Kidney (tissue), 14 donors: ENCODE results near the gene TOMM22. TPM values are rescaled to one million over a fixed set of nuclear protein-coding genes. Genes with fewer than 3 reads are reported as not detected.

Source experiments
- DNase-seq, 5 donors: peaks; one replicate each; pipeline ENCODE4 v3.0.0-alpha.2; 2013 to 2020
- FAIRE-seq: peaks from 2 replicates; lab custom pipeline; 2012; peaks lifted over from hg19 to GRCh38; lab: Jason Lieb, UNC
- H3K27ac ChIP-seq, 2 donors: one replicate each; pipeline ENCODE4 v1.7.0; 2013; ENCODE audit warnings: low read depth in 2 of 2, low read length in 2 of 2, inconsistent platforms in 1 of 2
- H3K27me3 ChIP-seq: one replicate; pipeline ENCODE4 v1.7.1; 2013; ENCODE audit warnings: low read length, inconsistent platforms; ENCODE audit not compliant: control insufficient read depth, insufficient read depth
- H3K36me3 ChIP-seq, 3 donors: one replicate each; pipeline versions ENCODE4 v1.7.0 to v1.7.1; 2013; ENCODE audit warnings: low read length in 3 of 3, control low read depth in 1 of 3, inconsistent platforms in 1 of 3; ENCODE audit not compliant: insufficient read depth in 3 of 3, control insufficient read depth in 2 of 3
- H3K4me1 ChIP-seq, 3 donors: one replicate each; pipeline versions ENCODE4 v1.7.0 to v1.7.1; 2013; ENCODE audit warnings: low read length in 3 of 3, inconsistent platforms in 1 of 3, low read depth in 1 of 3; ENCODE audit not compliant: control insufficient read depth in 2 of 3, insufficient read depth in 2 of 3
- H3K4me3 ChIP-seq, 3 donors: one replicate each; pipeline versions ENCODE4 v1.7.0 to v1.8.1; 2013; ENCODE audit warnings: low read length in 3 of 3, control low read depth in 1 of 3, inconsistent platforms in 1 of 3
- H3K9ac ChIP-seq, 3 donors: one replicate each; pipeline versions ENCODE4 v1.7.0 to v1.7.1; 2013; ENCODE audit warnings: low read length in 3 of 3, control low read depth in 1 of 3, inconsistent platforms in 1 of 3
- H3K9me3 ChIP-seq, 3 donors: one replicate each; pipeline versions ENCODE4 v1.7.0 to v1.7.1; 2013; ENCODE audit warnings: low read length in 3 of 3, control low read depth in 1 of 3, inconsistent platforms in 1 of 3; ENCODE audit not compliant: control insufficient read depth in 2 of 3, insufficient read depth in 1 of 3
- CTCF ChIP-seq: IDR thresholded peaks from 3 replicates; pipeline ENCODE4 v1.5.1; 2012; ENCODE audit warnings: mild to moderate bottlenecking, moderate library complexity, borderline replicate concordance; ENCODE audit not compliant: insufficient read depth; ENCODE audit errors: extremely low read depth
- intact Hi-C: fragments of 100-400 bp; cut with DNase I; formaldehyde crosslinking; loops from one replicate; pipeline ENCODE4 v1.11.1; 2022
- polyA plus RNA-seq: library from polyadenylated mRNA; stranded (reverse); fragments of 350-450 nt; fragmentation: Illumina TruSeq; extraction: RNeasy Lipid Tissue Mini Kit (QIAGEN cat#74804); gene quantifications from one replicate; pipeline ENCODE4 v1.2.3, GENCODE V29; 2014; ENCODE audit warnings: low read depth, low replicate concordance; ENCODE audit not compliant: insufficient read depth
- total RNA-seq: library from RNA; stranded (reverse); fragmentation: NEBNext Ultra II Directional; extraction: Animal tissue kit (Norgen Biotek cat#: 25700); gene quantifications from one replicate; pipeline ENCODE4 v1.2.1, GENCODE V29; 2021
- donor health status: control.
- donor health status: control.
- donor health status: control.
- donor health status: control.
- donor health status: control.
- donor health status: DM: yes; HTN: yes; CAD: no.
- donor health status: Normal renal cell carcinoma (clear cell type).

The TOMM22 gene
- total and polyA plus RNA-seq, 2 donors from 2014 or later: 55.0 to 103 TPM

DNA sequence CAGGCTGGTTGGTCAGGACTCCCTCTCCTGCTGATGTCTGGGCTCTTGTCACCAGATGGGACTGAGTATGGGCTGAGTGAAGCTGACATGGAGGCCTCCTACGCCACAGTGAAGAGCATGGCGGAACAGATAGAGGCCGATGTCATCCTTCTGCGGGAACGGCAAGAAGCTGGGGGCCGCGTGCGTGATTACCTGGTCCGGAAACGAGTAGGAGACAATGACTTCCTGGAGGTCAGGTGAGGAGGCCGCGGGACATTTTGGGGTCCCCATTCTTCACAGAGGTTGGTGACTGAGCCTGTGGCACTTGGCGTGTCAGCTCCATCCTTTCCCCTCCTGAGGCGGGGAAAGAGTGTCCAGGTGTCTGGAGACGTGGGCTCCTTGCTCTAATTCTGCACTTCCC is 34.1 kb downstream of the TOMM22 start:
- H3K27ac ChIP-seq: no peak overlapping the region
- no peak overlapping the region for H3K9ac ChIP-seq
- intact Hi-C loops: no loop called here
- DNase-seq (peak in 1 of 5 donors; percentile 26), FAIRE-seq (no peak)
- no peak overlapping the region for H3K4me3 ChIP-seq
- peaks cover 0 to 12% (median 0%) of the 10 kb centered on the region in 3 donors for H3K4me1 ChIP-seq
- H3K27me3 ChIP-seq: no peaks in the 10 kb centered on the region
- peaks cover 2 to 24% (median 12%) of the 10 kb centered on the region in 3 donors for H3K36me3 ChIP-seq
- H3K9me3 ChIP-seq: no peaks in the 10 kb centered on the region
- no peak for TF ChIP-seq CTCF

DNA sequence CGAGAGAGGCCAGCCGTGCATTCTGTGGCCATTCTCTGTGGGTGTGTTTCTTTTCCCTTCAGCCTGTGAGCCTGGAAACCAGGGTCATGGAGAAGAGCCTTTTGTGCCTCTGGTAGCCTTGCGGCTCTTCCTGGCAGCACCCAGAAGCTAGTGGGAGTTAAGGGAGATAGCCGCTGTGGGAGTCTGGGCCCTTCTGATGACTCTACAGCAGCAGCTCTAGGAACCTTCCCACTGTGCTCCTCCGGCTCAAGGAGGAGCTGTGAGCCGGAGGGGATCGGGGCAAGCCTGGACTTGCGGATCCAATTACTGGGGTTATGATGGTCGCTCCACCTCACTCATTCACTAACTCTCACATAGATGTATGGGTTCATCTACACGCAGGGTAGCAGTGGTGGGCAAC is 34.5 kb downstream of the TOMM22 start:
- peaks cover 0 to 12% (median 0%) of the 10 kb centered on the region in 3 donors for H3K4me1 ChIP-seq

GRCh38 chr22:38716826-38717225 is 35.1 kb downstream of the TOMM22 start:
- Histone ChIP-seq H3K4me3 (no peak overlapping the region), H3K9ac (no peak overlapping the region), H3K36me3 (peaks cover 2 to 28% (median 16%) of the 10 kb centered on the region in 3 donors), H3K4me1 (peaks cover 0 to 12% (median 0%) of the 10 kb centered on the region in 3 donors), H3K27me3 (no peaks in the 10 kb centered on the region), H3K9me3 (no peaks in the 10 kb centered on the region), H3K27ac (no peak overlapping the region)
- DNase-seq: peak in 1 of 5 donors; percentile 45
- no peak for TF ChIP-seq CTCF
- intact Hi-C loops: no loop called here
- no peak for FAIRE-seq

More for the DNA sequence above, 34.5 kb downstream of the TOMM22 start:
- Histone ChIP-seq H3K9me3 (no peaks in the 10 kb centered on the region), H3K4me3 (no peak overlapping the region), H3K27me3 (no peaks in the 10 kb centered on the region), H3K36me3 (peaks cover 2 to 25% (median 12%) of the 10 kb centered on the region in 3 donors), H3K27ac (no peak overlapping the region), H3K9ac (no peak overlapping the region)
- intact Hi-C loops: no loop called here
- no peak for TF ChIP-seq CTCF
- FAIRE-seq (no peak), DNase-seq (no peak)

DNA sequence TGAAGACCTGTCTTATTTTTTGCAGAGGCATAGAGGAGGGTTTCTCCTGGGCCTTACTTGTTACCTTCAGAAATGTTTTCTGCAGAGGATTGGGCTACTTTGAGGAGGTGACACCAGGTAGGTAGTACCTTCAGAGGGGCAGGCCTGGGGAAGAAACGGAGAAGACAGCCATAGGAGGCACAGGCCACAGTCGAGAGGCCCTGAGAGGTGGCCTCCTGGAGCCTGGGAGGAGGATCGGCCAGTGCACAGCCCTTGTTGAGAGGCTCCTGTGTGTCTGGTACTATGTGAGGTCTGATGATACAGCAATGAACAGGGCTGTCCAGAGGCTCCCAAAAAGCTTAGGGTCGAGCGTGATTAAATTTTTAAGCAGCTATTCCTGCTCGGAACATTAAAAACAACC is 35.5 kb downstream of the TOMM22 start:
- Histone ChIP-seq H3K4me1 (peaks cover 0 to 10% (median 0%) of the 10 kb centered on the region in 3 donors), H3K27ac (no peak overlapping the region), H3K36me3 (peaks cover 3 to 28% (median 17%) of the 10 kb centered on the region in 3 donors), H3K27me3 (no peaks in the 10 kb centered on the region), H3K9me3 (no peaks in the 10 kb centered on the region), H3K4me3 (no peak overlapping the region), H3K9ac (no peak overlapping the region)
- no peak for TF ChIP-seq CTCF
- intact Hi-C loops: no loop called here
- DNase-seq: no peak
- no peak for FAIRE-seq
